PC-9 (cell line): ENCODE measurements around the gene MAPKAPK5. TPM values are rescaled to one million over a fixed set of nuclear protein-coding genes. Genes with fewer than 3 reads are reported as not detected.

Source experiments
- BruUV-seq: library from RNA; stranded (reverse); fragments of 400-500 nt; replicated peaks from 2 replicates; lab custom pipeline; 2021; lab: Mats Ljungman, UMichigan
- CTCF ChIA-PET: fragments of 300-600 bp; sonication (Branson Sonifier 250); formaldehyde crosslinking; loops from one replicate; lab custom pipeline; 2022; ENCODE audit warnings: antibody characterized with exemption; lab: Charles Lee
- POLR2A ChIA-PET: fragments of 300-600 bp; sonication (Branson Sonifier 250); formaldehyde crosslinking; loops from one replicate; lab custom pipeline; 2022; ENCODE audit warnings: antibody characterized with exemption; ENCODE audit not compliant: unreplicated experiment; lab: Charles Lee
- DNase-seq, 2 experiments: peaks; one replicate each; pipeline versions ENCODE4 v3.0.0 to v3.0.0-alpha.2; 2015 to 2022; ENCODE audit warnings: mixed read lengths in 1 of 2
- H2AFZ ChIP-seq: fragments of 200-600 bp; sonication (generic); 2 replicates; pipeline ENCODE4 v1.8.1; 2017; ENCODE audit warnings: antibody characterized with exemption
- H3F3A ChIP-seq: fragments of 200-600 bp; sonication (generic); 2 replicates; pipeline ENCODE4 v1.8.1; 2017; ENCODE audit warnings: antibody characterized with exemption, mild to moderate bottlenecking, low read depth; ENCODE audit not compliant: insufficient read depth
- H3K27ac ChIP-seq: fragments of 200-600 bp; sonication (generic); 2 replicates; pipeline ENCODE4 v1.6.1; 2016; ENCODE audit warnings: mixed run types
- H3K27me3 ChIP-seq: fragments of 200-600 bp; sonication (generic); 2 replicates; pipeline ENCODE4 v1.6.1; 2016; ENCODE audit warnings: low read depth, mixed run types; ENCODE audit not compliant: insufficient read depth
- H3K36me3 ChIP-seq: fragments of 200-600 bp; sonication (generic); 2 replicates; pipeline ENCODE4 v1.6.1; 2016; ENCODE audit warnings: low read depth, mixed run types
- H3K4me1 ChIP-seq: fragments of 200-600 bp; sonication (generic); replicated peaks from 2 replicates; pipeline ENCODE4 v1.6.1; 2016; ENCODE audit warnings: mixed run types; ENCODE audit not compliant: insufficient read depth
- H3K4me2 ChIP-seq: fragments of 200-600 bp; sonication (generic); 2 replicates; pipeline ENCODE4 v1.6.1; 2017; ENCODE audit warnings: mixed run types
- H3K4me3 ChIP-seq: fragments of 200-600 bp; sonication (generic); 2 replicates; pipeline ENCODE4 v1.6.1; 2016; ENCODE audit warnings: mixed run types
- H3K79me2 ChIP-seq: fragments of 200-600 bp; sonication (generic); 2 replicates; pipeline ENCODE4 v1.6.1; 2017; ENCODE audit warnings: low read depth, mixed run types
- H3K9me2 ChIP-seq: fragments of 200-600 bp; sonication (generic); 2 replicates; pipeline ENCODE4 v1.8.1; 2017; ENCODE audit warnings: mild to moderate bottlenecking; ENCODE audit not compliant: insufficient read depth
- H3K9me3 ChIP-seq: fragments of 200-600 bp; sonication (generic); 2 replicates; pipeline ENCODE4 v1.8.1; 2016; ENCODE audit warnings: low read depth; ENCODE audit not compliant: insufficient read depth
- H4K20me1 ChIP-seq: fragments of 200-600 bp; sonication (generic); 2 replicates; pipeline ENCODE4 v1.8.1; 2017; ENCODE audit not compliant: insufficient read depth
- EZH2 ChIP-seq: fragments of 200-600 bp; sonication (generic); IDR thresholded peaks from 2 replicates; pipeline ENCODE4 v1.8.0; 2017; ENCODE audit warnings: antibody characterized with exemption, low read depth
- intact Hi-C: fragments of 100-400 bp; cut with micrococcal nuclease; formaldehyde crosslinking; loops from one replicate; pipeline ENCODE4 v1.10.0; 2022; ENCODE audit not compliant: unreplicated experiment
- total RNA-seq: library from RNA; stranded (reverse); gene quantifications from 2 replicates; pipeline ENCODE4 v1.2.3, GENCODE V29; 2021
- TF ChIP-seq, protein P1 (sequence below): fragments of 200-600 bp; sonication (generic); conservative IDR thresholded peaks from 2 replicates; pipeline ENCODE4 v1.6.1; 2017; ENCODE audit warnings: mixed run types, antibody characterized with exemption, mild to moderate bottlenecking, moderate library complexity

MAPKAPK5 gene
- total RNA-seq, 1 experiment from 2014 or later = 45.0 TPM

DNA sequence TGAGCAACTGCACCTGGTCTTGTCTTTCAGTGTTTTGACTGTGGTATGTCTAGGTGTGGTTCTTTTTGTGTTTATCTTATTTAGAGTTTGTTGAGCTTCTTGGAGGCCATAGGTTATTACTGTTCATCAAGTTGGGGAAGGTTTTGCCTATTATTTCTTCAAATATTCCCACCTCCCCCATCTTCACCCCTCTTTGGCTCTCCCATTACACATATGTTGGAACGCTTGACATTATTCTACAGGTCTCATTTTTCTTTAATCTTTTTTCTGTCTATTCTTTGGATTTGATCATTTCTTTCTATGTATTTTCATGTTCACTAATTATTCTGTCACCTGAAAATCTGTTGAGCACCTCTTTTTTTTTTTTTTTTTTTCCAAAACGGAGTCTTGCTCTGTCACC lies 16.2 kb downstream of the MAPKAPK5 start:
- Histone ChIP-seq H4K20me1 (peaks cover 38% of the 10 kb centered on the region), H3K36me3 (0 out of 2 replicates have a peak, but pooled peaks cover 4% of the 10 kb centered on the region), H2AFZ (no peak overlapping the region), H3K9me2 (no peaks in the 10 kb centered on the region), H3F3A (no peaks in the 10 kb centered on the region; the same call in 1 of the 2 replicates), H3K9me3 (no peaks in the 10 kb centered on the region), H3K79me2 (peaks cover 95% of the 10 kb centered on the region), H3K4me3 (no peak overlapping the region), H3K27me3 (no peaks in the 10 kb centered on the region), H3K4me2 (no peak overlapping the region), H3K4me1 (no peaks in the 10 kb centered on the region), H3K27ac (no peak overlapping the region)
- no peak for TF ChIP-seq EZH2
- TF ChIP-seq, protein P1, sequence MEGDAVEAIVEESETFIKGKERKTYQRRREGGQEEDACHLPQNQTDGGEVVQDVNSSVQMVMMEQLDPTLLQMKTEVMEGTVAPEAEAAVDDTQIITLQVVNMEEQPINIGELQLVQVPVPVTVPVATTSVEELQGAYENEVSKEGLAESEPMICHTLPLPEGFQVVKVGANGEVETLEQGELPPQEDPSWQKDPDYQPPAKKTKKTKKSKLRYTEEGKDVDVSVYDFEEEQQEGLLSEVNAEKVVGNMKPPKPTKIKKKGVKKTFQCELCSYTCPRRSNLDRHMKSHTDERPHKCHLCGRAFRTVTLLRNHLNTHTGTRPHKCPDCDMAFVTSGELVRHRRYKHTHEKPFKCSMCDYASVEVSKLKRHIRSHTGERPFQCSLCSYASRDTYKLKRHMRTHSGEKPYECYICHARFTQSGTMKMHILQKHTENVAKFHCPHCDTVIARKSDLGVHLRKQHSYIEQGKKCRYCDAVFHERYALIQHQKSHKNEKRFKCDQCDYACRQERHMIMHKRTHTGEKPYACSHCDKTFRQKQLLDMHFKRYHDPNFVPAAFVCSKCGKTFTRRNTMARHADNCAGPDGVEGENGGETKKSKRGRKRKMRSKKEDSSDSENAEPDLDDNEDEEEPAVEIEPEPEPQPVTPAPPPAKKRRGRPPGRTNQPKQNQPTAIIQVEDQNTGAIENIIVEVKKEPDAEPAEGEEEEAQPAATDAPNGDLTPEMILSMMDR = no peak
- POLR2A ChIA-PET = no interaction called here
- CTCF ChIA-PET = no interaction called here
- no TSS peak for BruUV-seq
- no peak for DNase-seq
- intact Hi-C loops = no loop called here

DNA sequence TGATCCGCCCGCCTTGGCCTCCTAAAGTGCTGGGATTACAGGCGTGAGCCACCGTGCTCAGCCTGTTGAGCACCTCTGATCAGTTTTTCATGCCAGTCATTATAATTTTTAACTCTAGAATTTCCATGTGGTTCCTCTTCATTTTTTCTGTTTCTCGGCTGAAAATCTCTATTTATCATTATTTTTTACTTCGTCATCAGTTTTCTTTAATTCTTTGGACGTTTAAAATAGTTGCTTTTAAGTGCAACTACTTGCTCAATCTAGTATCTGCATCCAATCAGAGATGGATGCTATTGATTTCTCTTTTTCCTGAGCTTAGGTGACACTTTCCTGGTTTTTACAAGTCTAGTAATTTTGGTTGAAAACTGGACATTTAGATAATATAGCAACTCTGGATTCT lies 16.8 kb downstream of the MAPKAPK5 start:
- Histone ChIP-seq H3K36me3 (0 out of 2 replicates have a peak, but pooled peaks cover 4% of the 10 kb centered on the region), H3K4me2 (no peak overlapping the region), H3K4me1 (no peaks in the 10 kb centered on the region), H3K79me2 (peaks cover 92% of the 10 kb centered on the region), H3K9me2 (no peaks in the 10 kb centered on the region), H3K9me3 (no peaks in the 10 kb centered on the region), H3K4me3 (no peak overlapping the region), H2AFZ (no peak overlapping the region), H3K27ac (no peak overlapping the region), H4K20me1 (peaks cover 40% of the 10 kb centered on the region), H3F3A (no peaks in the 10 kb centered on the region; the same call in 1 of the 2 replicates), H3K27me3 (no peaks in the 10 kb centered on the region)
- BruUV-seq = no TSS peak
- ChIA-PET CTCF (no interaction called here), POLR2A (no interaction called here)
- DNase-seq = no peak
- TF ChIP-seq EZH2 = no peak
- TF ChIP-seq, protein P1 = no peak
- intact Hi-C loops = no loop called here

DNA sequence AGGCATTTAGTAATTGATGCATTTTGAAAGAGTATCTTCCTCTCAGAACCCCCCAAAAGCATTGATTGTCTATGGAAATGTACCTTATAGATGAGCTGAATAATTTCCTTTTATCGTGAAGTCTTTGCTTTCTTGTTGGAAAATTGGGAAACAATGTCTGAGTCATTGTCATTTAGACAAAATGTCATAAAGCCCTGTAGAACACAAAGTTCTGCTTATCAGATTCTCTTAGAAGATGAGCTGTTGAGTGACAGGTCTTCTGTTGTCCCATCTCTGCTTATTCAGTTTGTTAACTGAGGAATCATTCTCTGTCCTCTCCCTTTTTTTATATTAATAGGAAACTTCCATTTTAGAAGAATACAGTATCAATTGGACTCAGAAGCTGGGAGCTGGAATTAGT lies 22.9 kb downstream of the MAPKAPK5 start:
- Histone ChIP-seq H3K9me2 (no peaks in the 10 kb centered on the region), H3K27me3 (no peaks in the 10 kb centered on the region), H3K4me3 (no peak overlapping the region), H2AFZ (no peak overlapping the region), H3K79me2 (peaks cover 40% of the 10 kb centered on the region), H3K4me1 (no peaks in the 10 kb centered on the region), H3K36me3 (peaks cover 24% of the 10 kb centered on the region), H3K9me3 (no peaks in the 10 kb centered on the region), H3K4me2 (no peak overlapping the region), H4K20me1 (peaks cover 38% of the 10 kb centered on the region), H3F3A (peaks cover 10% of the 10 kb centered on the region; the same call in 1 of the 2 replicates), H3K27ac (no peak overlapping the region)
- ChIA-PET CTCF (no interaction called here), POLR2A (no interaction called here)
- intact Hi-C loops = no loop called here
- no TSS peak for BruUV-seq
- no peak for DNase-seq
- TF ChIP-seq, protein P1 = no peak
- TF ChIP-seq EZH2 = no peak
